SK-N-SH (cell line): Measurements from ENCODE around the gene ARHGAP26. TPM values are rescaled to one million over a fixed set of nuclear protein-coding genes. Genes with fewer than 3 reads are reported as not detected.

Experiments used
- CTCF ChIA-PET: fragments of 300-600, 350-600 bp; formaldehyde crosslinking; extraction: SDS; loops from one replicate; lab custom pipeline; 2021; lab: Yijun Ruan, JAX
- POLR2A ChIA-PET: fragments of 350-600 bp; sonication (Branson Sonifier 250); formaldehyde crosslinking; extraction: SDS; loops from one replicate; lab custom pipeline; 2020; ENCODE audit warnings: antibody characterized with exemption, inconsistent platforms; lab: Yijun Ruan, JAX
- DNase-seq: peaks from one replicate; pipeline ENCODE4 v3.0.0; 2012
- H2AFZ ChIP-seq: fragments of 200-600 bp; sonication (generic); 2 replicates; pipeline ENCODE4 v1.8.1; 2016; ENCODE audit warnings: antibody characterized with exemption, mild to moderate bottlenecking, low read depth
- H3F3A ChIP-seq: fragments of 200-600 bp; sonication (generic); replicated peaks from 2 replicates; pipeline ENCODE3; 2016; ENCODE audit warnings: antibody characterized with exemption, mild to moderate bottlenecking; ENCODE audit not compliant: insufficient read depth
- H3K27ac ChIP-seq, 2 experiments: fragments of 200-500 bp in 1 of 2; fragments of 200-600 bp in 1 of 2; sonication (Bioruptor generic) in 1 of 2; sonication (generic), shearing (Covaris generic) in 1 of 2; 2 replicates each; pipeline versions ENCODE4 v1.5.1 to v1.6.1; 2014 to 2016; ENCODE audit warnings: low read depth in 2 of 2, inconsistent platforms in 1 of 2, low read length in 1 of 2, mild to moderate bottlenecking in 1 of 2, mixed read lengths in 1 of 2
- H3K27me3 ChIP-seq: fragments of 200-600 bp; sonication (generic), shearing (Covaris generic); 2 replicates; pipeline ENCODE4 v1.6.1; 2016; ENCODE audit warnings: mixed run types; ENCODE audit not compliant: insufficient read depth
- H3K36me3 ChIP-seq, 2 experiments: fragments of 200-500 bp in 1 of 2; fragments of 200-600 bp in 1 of 2; sonication (Bioruptor generic) in 1 of 2; sonication (generic) in 1 of 2; replicated peaks in 1 of 2; 2 replicates each; pipeline versions ENCODE3 to v1.5.1; 2014 to 2016; ENCODE audit warnings: low read length in 1 of 2, mild to moderate bottlenecking in 1 of 2; ENCODE audit not compliant: insufficient read depth in 2 of 2, control insufficient read depth in 1 of 2
- H3K4me1 ChIP-seq, 2 experiments: fragments of 200-500 bp in 1 of 2; fragments of 200-600 bp in 1 of 2; sonication (Bioruptor generic) in 1 of 2; sonication (generic), shearing (Covaris generic) in 1 of 2; 2 replicates each; pipeline versions ENCODE4 v1.5.1 to v1.6.1; 2014 to 2016; ENCODE audit warnings: low read depth in 1 of 2, low read length in 1 of 2, mixed run types in 1 of 2; ENCODE audit not compliant: insufficient read depth in 2 of 2, control insufficient read depth in 1 of 2
- H3K4me2 ChIP-seq: fragments of 200-600 bp; sonication (generic), shearing (Covaris generic); 2 replicates; pipeline ENCODE4 v1.6.1; 2017; ENCODE audit warnings: mixed run types
- H3K4me3 ChIP-seq, 2 experiments: fragments of 200-500 bp in 1 of 2; fragments of 200-600 bp in 1 of 2; sonication (Bioruptor generic) in 1 of 2; sonication (generic), shearing (Covaris generic) in 1 of 2; 2 replicates each; pipeline versions ENCODE4 v1.5.1 to v1.8.1; 2014 to 2016; ENCODE audit warnings: low read depth in 2 of 2, inconsistent platforms in 1 of 2, low read length in 1 of 2, mild to moderate bottlenecking in 1 of 2, mixed read lengths in 1 of 2, moderate library complexity in 1 of 2
- H3K79me2 ChIP-seq: fragments of 200-600 bp; sonication (generic); 2 replicates; pipeline ENCODE4 v1.8.1; 2017; ENCODE audit warnings: mild to moderate bottlenecking; ENCODE audit not compliant: insufficient read depth
- H3K9ac ChIP-seq: fragments of 200-600 bp; sonication (generic); 2 replicates; pipeline ENCODE4 v1.6.1; 2017; ENCODE audit warnings: mixed run types
- H3K9me2 ChIP-seq: fragments of 200-600 bp; sonication (generic); 2 replicates; pipeline ENCODE4 v1.6.1; 2017; ENCODE audit warnings: mixed run types
- H3K9me3 ChIP-seq: fragments of 200-600 bp; sonication (generic); 2 replicates; pipeline ENCODE4 v1.6.1; 2017; ENCODE audit warnings: mixed run types, mild to moderate bottlenecking, moderate library complexity
- H4K20me1 ChIP-seq: fragments of 200-600 bp; sonication (generic); 2 replicates; pipeline ENCODE4 v1.6.1; 2017; ENCODE audit warnings: mild to moderate bottlenecking, mixed run types; ENCODE audit not compliant: insufficient read depth
- CHD2 ChIP-seq: fragments of 150-350 bp; IDR thresholded peaks from 2 replicates; pipeline ENCODE4 v1.6.1; 2018; ENCODE audit warnings: low read length; ENCODE audit not compliant: partially characterized antibody
- CTCF ChIP-seq: fragments of 200-600 bp; sonication (generic); IDR thresholded peaks from 2 replicates; pipeline ENCODE4 v1.6.1; 2017; ENCODE audit warnings: antibody characterized with exemption, mild to moderate bottlenecking, moderate library complexity
- ELF1 ChIP-seq: IDR thresholded peaks from 2 replicates; pipeline ENCODE4 v1.4.0; 2012
- EP300 ChIP-seq, 2 experiments: IDR thresholded peaks; 2 replicates each; pipeline versions ENCODE4 v1.4.0 to v1.6.1; 2012; ENCODE audit warnings: borderline replicate concordance in 1 of 2, low read depth in 1 of 2, low read length in 1 of 2
- FOSL2 ChIP-seq: IDR thresholded peaks from 2 replicates; pipeline ENCODE4 v1.4.0; 2012; ENCODE audit warnings: low read depth, mild to moderate bottlenecking, moderate library complexity, borderline replicate concordance
- GATA2 ChIP-seq: sonication (generic); formaldehyde crosslinking; IDR thresholded peaks from 2 replicates; pipeline ENCODE4 v1.5.0; 2020; ENCODE audit warnings: mild to moderate bottlenecking, missing genetic modification reagents
- MXI1 ChIP-seq: IDR thresholded peaks from 2 replicates; pipeline ENCODE4 v1.6.1; 2012; ENCODE audit warnings: mild to moderate bottlenecking, low read depth, low read length, improper control_type of control experiment
- RAD21 ChIP-seq: IDR thresholded peaks from 2 replicates; pipeline ENCODE4 v1.6.1; 2012; ENCODE audit warnings: mild to moderate bottlenecking, low read length
- SMC3 ChIP-seq: IDR thresholded peaks from 2 replicates; pipeline ENCODE4 v1.6.1; 2012; ENCODE audit warnings: low read depth, low read length, improper control_type of control experiment
- TCF12 ChIP-seq: IDR thresholded peaks from 2 replicates; pipeline ENCODE4 v1.4.0; 2012
- WGBS: methylation state at CpG from one replicate; pipeline ENCODE4 v1.1.6; 2017; ENCODE audit warnings: low lambda C conversion rate; 5-methylcytosine and 5-hydroxymethylcytosine counted together
- polyA plus RNA-seq, 3 experiments: library from polyadenylated mRNA; depleted of rRNA; stranded (reverse); fragments of >200 nt; gene quantifications; 2 replicates each; pipeline ENCODE4 v1.2.3, GENCODE V29; 2012

Gene ARHGAP26
- polyA plus RNA-seq, 1 of the 3 experiments (the other 2 are of a cell fraction), result 6.1 TPM

- no peak overlapping the region for H3K9ac ChIP-seq
- no peaks in the 10 kb centered on the region for H3K27me3 ChIP-seq
- H3K4me2 ChIP-seq, result no peak overlapping the region
- no peaks in the 10 kb centered on the region for H3K9me2 ChIP-seq
- peak; percentile 8 for DNase-seq
- ChIA-PET POLR2A (interaction anchor here (2.0 kb wide), 1 partner anchor 29 kb away, joined by 4 read pairs; no protein-coding TSS in a partner anchor), CTCF (interaction anchor here (1.1 to 29.7 kb wide), 9 partner anchors 11 to 141 kb away, joined by 5 to 472 read pairs (median 23); partner anchors contain the start of gene ARHGAP26)
- H3K4me3 ChIP-seq, result no peak overlapping the region
- no peaks in the 10 kb centered on the region for H3K36me3 ChIP-seq
- H3K4me1 ChIP-seq, result peaks cover 16 to 32% of the 10 kb centered on the region in 2 experiments
- H4K20me1 ChIP-seq, result no peaks in the 10 kb centered on the region
- H3K27ac ChIP-seq, result peak overlapping the region; percentile 60 to 70; a peak in 2 of 4 replicates
- H3K9me3 ChIP-seq, result no peaks in the 10 kb centered on the region
- peaks cover 12% of the 10 kb centered on the region for H3F3A ChIP-seq
- no peaks in the 10 kb centered on the region for H3K79me2 ChIP-seq
- WGBS, result 76% methylated on average over 4 of the region's 4 CpGs
- no peak overlapping the region for H2AFZ ChIP-seq
- TF ChIP-seq MXI1 (peak; percentile 67; the same call in 1 of the 2 replicates), GATA2 (CRISPR knock-in tag) (peak; percentile 88), CHD2 (peak; percentile 40), EP300 (IDR thresholded peaks at IDR 0.05; ENCODE audit: borderline replicate concordance in 1 of 2, low read depth in 1 of 2, low read length in 1 of 2) (no peak; a peak in 1 of 4 replicates)
These were observed 23.4 kb upstream of the ARHGAP26 start for GRCh38 chr5:142746532-142747433.

GRCh38 chr5:142748132-142748531 lies 22.0 kb upstream of the ARHGAP26 start:
- no peak overlapping the region for H3K4me2 ChIP-seq
- WGBS, result 42% methylated on average over 1 of the region's 1 CpG

GRCh38 chr5:142748568-142749249 lies 21.5 kb upstream of the ARHGAP26 start:
- peak; percentile 16 for DNase-seq
- TF ChIP-seq GATA2 (CRISPR knock-in tag), result no peak
- peak; percentile 80 for TF ChIP-seq RAD21
- peak; percentile 70 for TF ChIP-seq SMC3
- TF ChIP-seq CTCF, result peak; percentile 49
- ChIA-PET POLR2A (interaction anchor here (2.0 kb wide), 1 partner anchor 31 kb away, joined by 4 read pairs; no protein-coding TSS in a partner anchor), CTCF (interaction anchor here (0.6 to 29.7 kb wide), 25 partner anchors 8 to 569 kb away, joined by 3 to 472 read pairs (median 4); partner anchors contain the start of gene ARHGAP26)
- Histone ChIP-seq H3K9ac (no peak overlapping the region), H3K4me2 (no peak overlapping the region), H3K27ac (peak overlapping the region in 1 of 2 experiments; percentile 70; a peak in 2 of 4 replicates), H3K9me2 (no peaks in the 10 kb centered on the region), H3K27me3 (no peaks in the 10 kb centered on the region), H3F3A (peaks cover 7% of the 10 kb centered on the region), H3K36me3 (no peaks in the 10 kb centered on the region), H4K20me1 (no peaks in the 10 kb centered on the region), H3K4me3 (no peak overlapping the region; a peak in 1 of 4 replicates), H3K4me1 (peaks cover 11 to 26% of the 10 kb centered on the region in 2 experiments), H2AFZ (no peak overlapping the region), H3K79me2 (no peaks in the 10 kb centered on the region), H3K9me3 (no peaks in the 10 kb centered on the region)
- 89% methylated on average over 2 of the region's 2 CpGs for WGBS

More at GRCh38 chr5:142748132-142748531, 22.0 kb upstream of the ARHGAP26 start:
- peaks cover 9 to 32% of the 10 kb centered on the region in 2 experiments for H3K4me1 ChIP-seq
- POLR2A ChIA-PET, result interaction anchor here (2.0 kb wide), 1 partner anchor 30 kb away, joined by 4 read pairs; no protein-coding TSS in a partner anchor
- no peak for DNase-seq
- no peaks in the 10 kb centered on the region for H3K27me3 ChIP-seq
- no peaks in the 10 kb centered on the region for H4K20me1 ChIP-seq
- no peak overlapping the region for H3K9ac ChIP-seq
- TF ChIP-seq ELF1 (no peak), TCF12 (peak; percentile 45; the same call in 1 of the 2 replicates), FOSL2 (no peak)
- no peaks in the 10 kb centered on the region for H3K9me2 ChIP-seq
- H3F3A ChIP-seq, result peaks cover 11% of the 10 kb centered on the region
- peak overlapping the region in 1 of 2 experiments; percentile 70; a peak in 2 of 4 replicates for H3K27ac ChIP-seq
- no peaks in the 10 kb centered on the region for H3K79me2 ChIP-seq
- H3K36me3 ChIP-seq, result no peaks in the 10 kb centered on the region
- no peaks in the 10 kb centered on the region for H3K9me3 ChIP-seq
- CTCF ChIA-PET, result interaction anchor here (0.6 to 29.7 kb wide), 24 partner anchors 7 to 663 kb away, joined by 3 to 472 read pairs (median 4); partner anchors contain the start of gene ARHGAP26
- H3K4me3 ChIP-seq, result no peak overlapping the region; a peak in 1 of 4 replicates
- no peak overlapping the region for H2AFZ ChIP-seq
